Esophagus squamous epithelium (tissue), 4 donors: ENCODE results near the gene PKP1.

ENCODE experiments used
- CTCF ChIP-seq, 6 experiments: fragments of 450-650 bp in 4 of 6; fragments of 200-600 bp in 2 of 6; sonication (generic) in 2 of 6; IDR thresholded peaks; one replicate each; pipeline ENCODE4 v1.5.1; 2016 to 2019; ENCODE audit warnings: antibody characterized with exemption in 6 of 6, mild to moderate bottlenecking in 4 of 6, moderate library complexity in 4 of 6
- POLR2A ChIP-seq, 4 donors: fragments of 450-650 bp; IDR thresholded peaks; one replicate each; pipeline ENCODE4 v1.6.1; 2017; ENCODE audit warnings: antibody characterized with exemption in 4 of 4, mild to moderate bottlenecking in 4 of 4, moderate library complexity in 3 of 4

- TF ChIP-seq CTCF (IDR thresholded peaks at IDR 0.05) (no peak), POLR2A (IDR thresholded peaks at IDR 0.05) (no peak)
These were observed 47.9 kb downstream of the PKP1 start for GRCh38 chr1:201331166-201331565.
